Duodenal mucosa (tissue), 2 donors: ENCODE measurements around the gene ZNF362.

Experiments used
- H3K27ac ChIP-seq: one replicate; pipeline ENCODE4 v1.7.0; 2013; ENCODE audit warnings: low read depth, low read length
- H3K27me3 ChIP-seq, 2 donors: one replicate each; pipeline ENCODE4 v1.7.0; 2013; ENCODE audit warnings: low read length in 2 of 2, control low read depth in 1 of 2; ENCODE audit not compliant: insufficient read depth in 2 of 2, control insufficient read depth in 1 of 2
- H3K36me3 ChIP-seq, 2 donors: one replicate each; pipeline ENCODE4 v1.7.0; 2013; ENCODE audit warnings: low read length in 2 of 2, control low read depth in 1 of 2; ENCODE audit not compliant: insufficient read depth in 2 of 2, control insufficient read depth in 1 of 2
- H3K4me1 ChIP-seq, 2 donors: one replicate each; pipeline ENCODE4 v1.7.0; 2013; ENCODE audit warnings: low read length in 2 of 2, control low read depth in 1 of 2; ENCODE audit not compliant: insufficient read depth in 2 of 2, control insufficient read depth in 1 of 2
- H3K4me3 ChIP-seq, 2 donors: one replicate each; pipeline ENCODE4 v1.7.0; 2013; ENCODE audit warnings: low read length in 2 of 2, low read depth in 1 of 2
- H3K9ac ChIP-seq, 2 donors: one replicate each; pipeline ENCODE4 v1.7.0; 2013; ENCODE audit warnings: low read length in 2 of 2, low read depth in 1 of 2
- H3K9me3 ChIP-seq, 2 donors: one replicate each; pipeline ENCODE4 v1.7.0; 2013; ENCODE audit warnings: low read length in 2 of 2, control low read depth in 1 of 2; ENCODE audit not compliant: control insufficient read depth in 1 of 2

The ZNF362 gene

GRCh38 chr1:33312413-33312749, 56.1 kb downstream of the ZNF362 start:
- Histone ChIP-seq H3K27ac (no peak overlapping the region), H3K36me3 (no peaks in the 10 kb centered on the region)

GRCh38 chr1:33314416-33314815, 58.1 kb downstream of the ZNF362 start:
- Histone ChIP-seq H3K4me3 (no peak overlapping the region), H3K9ac (no peak overlapping the region), H3K9me3 (no peaks in the 10 kb centered on the region), H3K27me3 (no peaks in the 10 kb centered on the region), H3K4me1 (no peaks in the 10 kb centered on the region), H3K36me3 (no peaks in the 10 kb centered on the region), H3K27ac (no peak overlapping the region)

More at GRCh38 chr1:33312413-33312749, 56.1 kb downstream of the ZNF362 start:
- H3K4me3 ChIP-seq: no peak overlapping the region
- H3K9me3 ChIP-seq: no peaks in the 10 kb centered on the region
- H3K4me1 ChIP-seq: no peaks in the 10 kb centered on the region
- no peak overlapping the region for H3K9ac ChIP-seq
- H3K27me3 ChIP-seq: no peaks in the 10 kb centered on the region

GRCh38 chr1:33316601-33317000, 60.3 kb downstream of the ZNF362 start:
- Histone ChIP-seq H3K9ac (no peak overlapping the region), H3K27me3 (no peaks in the 10 kb centered on the region), H3K4me1 (no peaks in the 10 kb centered on the region), H3K27ac (no peak overlapping the region), H3K9me3 (no peaks in the 10 kb centered on the region), H3K4me3 (no peak overlapping the region), H3K36me3 (no peaks in the 10 kb centered on the region)

GRCh38 chr1:33317354-33317753, 61.1 kb downstream of the ZNF362 start:
- Histone ChIP-seq H3K27me3 (no peaks in the 10 kb centered on the region), H3K4me1 (no peaks in the 10 kb centered on the region), H3K36me3 (no peaks in the 10 kb centered on the region), H3K27ac (no peak overlapping the region), H3K9me3 (no peaks in the 10 kb centered on the region), H3K4me3 (no peak overlapping the region), H3K9ac (no peak overlapping the region)

- Histone ChIP-seq H3K9me3 (no peaks in the 10 kb centered on the region), H3K9ac (no peak overlapping the region), H3K27ac (no peak overlapping the region), H3K36me3 (peaks cover 3 to 5% of the 10 kb centered on the region in 2 donors), H3K27me3 (no peaks in the 10 kb centered on the region), H3K4me3 (no peak overlapping the region), H3K4me1 (no peaks in the 10 kb centered on the region)
These were observed 61.7 kb downstream of the ZNF362 start for GRCh38 chr1:33317946-33318345.

GRCh38 chr1:33319186-33319948, 63.1 kb downstream of the ZNF362 start:
- H3K27me3 ChIP-seq: no peaks in the 10 kb centered on the region
- H3K4me1 ChIP-seq: no peaks in the 10 kb centered on the region
- no peak overlapping the region for H3K9ac ChIP-seq
- H3K4me3 ChIP-seq: no peak overlapping the region
- no peak overlapping the region for H3K27ac ChIP-seq
- H3K9me3 ChIP-seq: no peaks in the 10 kb centered on the region
- H3K36me3 ChIP-seq: peaks cover 16 to 19% of the 10 kb centered on the region in 2 donors

GRCh38 chr1:33319949-33320618, 63.8 kb downstream of the ZNF362 start:
- H3K27ac ChIP-seq: no peak overlapping the region
- H3K4me1 ChIP-seq: no peaks in the 10 kb centered on the region
- no peak overlapping the region for H3K9ac ChIP-seq
- no peaks in the 10 kb centered on the region for H3K9me3 ChIP-seq
- H3K4me3 ChIP-seq: no peak overlapping the region
- no peaks in the 10 kb centered on the region for H3K27me3 ChIP-seq
- peaks cover 22 to 26% of the 10 kb centered on the region in 2 donors for H3K36me3 ChIP-seq

- H3K27ac ChIP-seq: no peak within 1 kb of the TSS
These were observed 64.4 kb downstream of the ZNF362 start, which contains the start of gene A3GALT2 for GRCh38 chr1:33320619-33321165. Gene A3GALT2, minus strand, starts transcription at chr1:33321098. Its CDS starts 0 bp downstream, at chr1:33321098.

GRCh38 chr1:33321178-33321577, 64.9 kb downstream of the ZNF362 start:
- Histone ChIP-seq H3K9ac (no peak overlapping the region), H3K9me3 (no peaks in the 10 kb centered on the region), H3K4me1 (no peaks in the 10 kb centered on the region), H3K4me3 (no peak overlapping the region), H3K27me3 (no peaks in the 10 kb centered on the region), H3K36me3 (peaks cover 31 to 37% of the 10 kb centered on the region in 2 donors), H3K27ac (no peak overlapping the region)

More at GRCh38 chr1:33320619-33321165, 64.4 kb downstream of the ZNF362 start, which contains the start of gene A3GALT2:
- no peak within 1 kb of the TSS for H3K9ac ChIP-seq
- H3K9me3 ChIP-seq: no peaks in the 10 kb centered on the region
- no peaks in the 10 kb centered on the region for H3K27me3 ChIP-seq
- H3K36me3 ChIP-seq: peaks cover 29 to 32% of the 10 kb centered on the region in 2 donors
- H3K4me1 ChIP-seq: no peaks in the 10 kb centered on the region
- H3K4me3 ChIP-seq: no peak within 1 kb of the TSS

GRCh38 chr1:33322109-33322508, 65.8 kb downstream of the ZNF362 start:
- no peak overlapping the region for H3K27ac ChIP-seq
- peaks cover 34 to 46% of the 10 kb centered on the region in 2 donors for H3K36me3 ChIP-seq
- no peaks in the 10 kb centered on the region for H3K9me3 ChIP-seq
- H3K27me3 ChIP-seq: no peaks in the 10 kb centered on the region
- no peak overlapping the region for H3K4me3 ChIP-seq
- H3K9ac ChIP-seq: no peak overlapping the region
- no peaks in the 10 kb centered on the region for H3K4me1 ChIP-seq
